ENCODE results near the gene KDM4B. TPM values are rescaled to one million over a fixed set of nuclear protein-coding genes. Genes with fewer than 3 reads are reported as not detected.

KDM4B gene
- total RNA-seq, 1 donor = 22.1 TPM

- Histone ChIP-seq H3K36me3 (ENCODE audit: insufficient read depth, low read length) (peaks cover 13% of the 10 kb centered on the region), H3K4me1 (ENCODE audit: insufficient read depth, low read length) (no peaks in the 10 kb centered on the region), H3K9me3 (ENCODE audit: low read depth, low read length) (no peaks in the 10 kb centered on the region), H3K27me3 (ENCODE audit: insufficient read depth, low read length) (no peaks in the 10 kb centered on the region), H3K79me2 (ENCODE audit: insufficient read depth, low read length) (no peaks in the 10 kb centered on the region), H3K4me3 (ENCODE audit: insufficient read depth, low read length) (no peak overlapping the region), H3K27ac (ENCODE audit: low read depth, low read length) (no peak overlapping the region), H4K20me1 (ENCODE audit: insufficient read depth, low read length) (peaks cover 4% of the 10 kb centered on the region), H2AFZ (ENCODE audit: low read length) (no peak overlapping the region), H3K4me2 (ENCODE audit: insufficient read depth, low read length) (no peak overlapping the region)
- no peak for DNase-seq (ENCODE audit: insufficient read length, low spot score, missing footprints)
- TF ChIP-seq, protein P1, sequence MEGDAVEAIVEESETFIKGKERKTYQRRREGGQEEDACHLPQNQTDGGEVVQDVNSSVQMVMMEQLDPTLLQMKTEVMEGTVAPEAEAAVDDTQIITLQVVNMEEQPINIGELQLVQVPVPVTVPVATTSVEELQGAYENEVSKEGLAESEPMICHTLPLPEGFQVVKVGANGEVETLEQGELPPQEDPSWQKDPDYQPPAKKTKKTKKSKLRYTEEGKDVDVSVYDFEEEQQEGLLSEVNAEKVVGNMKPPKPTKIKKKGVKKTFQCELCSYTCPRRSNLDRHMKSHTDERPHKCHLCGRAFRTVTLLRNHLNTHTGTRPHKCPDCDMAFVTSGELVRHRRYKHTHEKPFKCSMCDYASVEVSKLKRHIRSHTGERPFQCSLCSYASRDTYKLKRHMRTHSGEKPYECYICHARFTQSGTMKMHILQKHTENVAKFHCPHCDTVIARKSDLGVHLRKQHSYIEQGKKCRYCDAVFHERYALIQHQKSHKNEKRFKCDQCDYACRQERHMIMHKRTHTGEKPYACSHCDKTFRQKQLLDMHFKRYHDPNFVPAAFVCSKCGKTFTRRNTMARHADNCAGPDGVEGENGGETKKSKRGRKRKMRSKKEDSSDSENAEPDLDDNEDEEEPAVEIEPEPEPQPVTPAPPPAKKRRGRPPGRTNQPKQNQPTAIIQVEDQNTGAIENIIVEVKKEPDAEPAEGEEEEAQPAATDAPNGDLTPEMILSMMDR (IDR thresholded peaks at IDR 0.05; ENCODE audit: extremely low read depth, low read depth, low read length) = no peak
Measured at GRCh38 chr19:5131506-5132205, 162.7 kb downstream of the KDM4B start.

DNA sequence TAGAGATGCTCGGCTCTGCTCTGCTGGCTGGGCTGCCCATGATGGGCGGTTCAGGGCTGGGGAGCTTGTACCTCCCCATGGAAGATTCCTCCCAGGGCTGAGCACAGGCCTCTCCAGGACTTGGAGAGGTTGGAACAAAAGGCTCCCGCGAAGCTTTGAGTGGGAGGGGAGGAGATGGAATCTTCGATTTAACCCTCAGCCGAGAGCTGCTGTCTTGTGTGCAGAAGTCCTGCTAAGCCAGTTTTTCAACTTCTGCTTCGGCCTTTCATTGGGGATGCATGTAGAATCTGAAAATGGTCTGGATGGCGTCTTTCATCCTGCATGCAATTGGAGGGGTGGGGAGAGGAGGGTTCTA, 163.3 kb downstream of the KDM4B start:
- Histone ChIP-seq H3K4me2 (ENCODE audit: insufficient read depth, low read length) (no peak overlapping the region), H2AFZ (ENCODE audit: low read length) (no peak overlapping the region), H3K9me3 (ENCODE audit: low read depth, low read length) (no peaks in the 10 kb centered on the region), H3K27me3 (ENCODE audit: insufficient read depth, low read length) (no peaks in the 10 kb centered on the region), H3K36me3 (ENCODE audit: insufficient read depth, low read length) (peaks cover 15% of the 10 kb centered on the region), H3K79me2 (ENCODE audit: insufficient read depth, low read length) (no peaks in the 10 kb centered on the region), H3K4me3 (ENCODE audit: insufficient read depth, low read length) (no peak overlapping the region), H3K27ac (ENCODE audit: low read depth, low read length) (no peak overlapping the region), H3K4me1 (ENCODE audit: insufficient read depth, low read length) (no peaks in the 10 kb centered on the region), H4K20me1 (ENCODE audit: insufficient read depth, low read length) (peaks cover 4% of the 10 kb centered on the region)
- no peak for DNase-seq (ENCODE audit: insufficient read length, low spot score, missing footprints)
- TF ChIP-seq, protein P1 (IDR thresholded peaks at IDR 0.05; ENCODE audit: extremely low read depth, low read depth, low read length) = no peak

DNA sequence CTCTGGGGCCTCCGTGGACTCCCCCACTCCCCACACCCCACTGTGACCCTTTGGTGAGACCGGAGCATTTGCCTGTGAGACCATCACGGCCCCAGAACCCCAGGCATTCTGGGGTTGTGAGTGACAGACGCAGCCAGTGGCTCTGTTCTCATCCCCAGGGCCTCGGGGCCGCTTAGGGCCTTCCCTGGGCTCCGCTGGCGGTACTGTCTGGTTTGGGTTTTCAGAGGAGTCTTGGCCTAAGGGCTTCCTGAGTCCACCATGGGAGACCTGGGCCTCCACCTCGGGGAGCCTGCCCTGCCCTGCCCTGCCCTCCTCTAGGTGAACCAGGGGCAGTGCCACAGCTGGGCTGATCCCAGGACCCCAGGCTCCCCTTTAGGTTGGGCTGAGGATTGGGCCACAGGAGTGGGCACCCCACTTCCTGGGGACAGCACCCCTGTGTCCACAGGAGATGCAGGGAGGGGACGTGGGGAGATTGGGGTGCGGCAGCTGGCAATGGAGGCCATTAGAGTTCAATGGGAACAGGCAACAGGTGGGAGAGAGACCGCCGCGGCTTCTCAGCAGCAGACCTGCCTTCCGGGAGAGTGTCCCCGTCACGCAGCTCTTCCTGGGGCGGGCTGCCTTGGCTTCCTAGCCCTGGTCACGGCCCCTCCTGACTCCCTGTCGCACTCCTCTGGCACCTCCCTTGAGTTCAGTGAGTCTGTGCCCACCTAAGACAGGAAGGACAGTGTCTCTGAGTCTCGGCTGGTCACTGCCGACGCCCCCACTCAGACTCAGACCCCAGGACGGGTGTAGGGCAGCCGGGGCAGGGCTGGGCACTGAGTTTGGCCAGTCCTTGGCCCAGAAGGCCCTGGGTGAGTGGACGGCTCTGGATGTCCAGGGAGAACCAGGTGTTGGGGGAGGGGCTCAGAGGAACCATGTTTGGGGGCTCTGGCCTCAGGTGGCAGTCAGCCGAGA, 164.1 kb downstream of the KDM4B start:
- H3K4me1 ChIP-seq (ENCODE audit: insufficient read depth, low read length) = no peaks in the 10 kb centered on the region
- peaks cover 22% of the 10 kb centered on the region for H3K36me3 ChIP-seq (ENCODE audit: insufficient read depth, low read length)

More for the DNA sequence above, 164.1 kb downstream of the KDM4B start:
- Histone ChIP-seq H3K79me2 (ENCODE audit: insufficient read depth, low read length) (no peaks in the 10 kb centered on the region), H3K27me3 (ENCODE audit: insufficient read depth, low read length) (no peaks in the 10 kb centered on the region), H3K27ac (ENCODE audit: low read depth, low read length) (no peak overlapping the region), H3K4me2 (ENCODE audit: insufficient read depth, low read length) (no peak overlapping the region), H3K9me3 (ENCODE audit: low read depth, low read length) (no peaks in the 10 kb centered on the region), H2AFZ (ENCODE audit: low read length) (no peak overlapping the region), H4K20me1 (ENCODE audit: insufficient read depth, low read length) (peaks cover 4% of the 10 kb centered on the region), H3K4me3 (ENCODE audit: insufficient read depth, low read length) (no peak overlapping the region)
- TF ChIP-seq, protein P1 (IDR thresholded peaks at IDR 0.05; ENCODE audit: extremely low read depth, low read depth, low read length) = no peak
- no peak for DNase-seq (ENCODE audit: insufficient read length, low spot score, missing footprints)
